ENCODE measurements around the gene SMCP. TPM values are rescaled to one million over a fixed set of nuclear protein-coding genes. Genes with fewer than 3 reads are reported as not detected.

The SMCP gene
- total and polyA plus RNA-seq, 2 experiments from 2014 or later, result not detected

GRCh38 chr1:152866321-152866720 lies 11.8 kb upstream of the SMCP start:
- Mint-ChIP-seq H3K9me3 (no peaks in the 10 kb centered on the region), H3K27me3 (ENCODE audit: insufficient read depth, low read depth, poor library complexity) (no peaks in the 10 kb centered on the region), H3K4me3 (no peak overlapping the region), H3K4me1 (peaks cover 3% of the 10 kb centered on the region; the same call in 1 of the 3 replicates), H3K27ac (no peak overlapping the region), H3K36me3 (ENCODE audit: low read depth) (no peaks in the 10 kb centered on the region)
- TF ChIP-seq JUNB (IDR thresholded peaks at IDR 0.05; ENCODE audit: unreplicated experiment) (no peak), NANOG (IDR thresholded peaks at IDR 0.05; ENCODE audit: borderline replicate concordance) (no peak), POLR2AphosphoS5 (IDR thresholded peaks at IDR 0.05; ENCODE audit: low read depth) (no peak), ETS1 (IDR thresholded peaks at IDR 0.05) (no peak)
- H3F3A ChIP-seq (replicated peaks; ENCODE audit: low read depth), result no peaks in the 10 kb centered on the region
- no peak overlapping the region for H3K4me2 ChIP-seq
- H3K4me1 ChIP-seq (ENCODE audit: insufficient read depth), result no peaks in the 10 kb centered on the region
- H2AFZ ChIP-seq, result no peak overlapping the region
- no peaks in the 10 kb centered on the region for H3K36me3 ChIP-seq (ENCODE audit: insufficient read depth)
- H3K9me2 ChIP-seq (ENCODE audit: insufficient read depth), result peaks cover 8% of the 10 kb centered on the region; the same call in 1 of the 2 replicates
- H3K27ac ChIP-seq (ENCODE audit: low read depth), result no peak overlapping the region
- H3K27me3 ChIP-seq (ENCODE audit: insufficient read depth), result no peaks in the 10 kb centered on the region
- no peaks in the 10 kb centered on the region for H4K20me1 ChIP-seq (replicated peaks; ENCODE audit: insufficient read depth)
- no peak for ATAC-seq
- DNase-seq (ENCODE audit: low spot score), result no peak
- no peaks in the 10 kb centered on the region for H3K79me2 ChIP-seq (replicated peaks; ENCODE audit: insufficient read depth)
- H3K4me3 ChIP-seq, result no peak overlapping the region

GRCh38 chr1:152869808-152870419 lies 8.2 kb upstream of the SMCP start:
- ATAC-seq, result peak; percentile 84

More at GRCh38 chr1:152869808-152870419, 8.2 kb upstream of the SMCP start:
- H2AFZ ChIP-seq, result peak overlapping the region; percentile 61; the same call in 1 of the 2 replicates
- TF ChIP-seq NANOG (IDR thresholded peaks at IDR 0.05; ENCODE audit: borderline replicate concordance) (no peak), CTCF (conservative IDR thresholded peaks at IDR 0.05; ENCODE audit: low read depth in 2 of 2) (peak; percentile 73 to 86)
- Mint-ChIP-seq H3K4me3 (no peak overlapping the region), H3K4me1 (no peaks in the 10 kb centered on the region), H3K27me3 (ENCODE audit: insufficient read depth, low read depth, poor library complexity) (no peaks in the 10 kb centered on the region), H3K36me3 (ENCODE audit: low read depth) (no peaks in the 10 kb centered on the region), H3K9me3 (no peaks in the 10 kb centered on the region), H3K27ac (no peak overlapping the region)
- no peaks in the 10 kb centered on the region for H3K36me3 ChIP-seq (ENCODE audit: insufficient read depth)
- H3F3A ChIP-seq (replicated peaks; ENCODE audit: low read depth), result no peaks in the 10 kb centered on the region
- H3K4me2 ChIP-seq, result no peak overlapping the region
- no peaks in the 10 kb centered on the region for H3K4me1 ChIP-seq (ENCODE audit: insufficient read depth)
- no peaks in the 10 kb centered on the region for H3K27me3 ChIP-seq (ENCODE audit: insufficient read depth)
- H3K9me2 ChIP-seq (ENCODE audit: insufficient read depth), result no peaks in the 10 kb centered on the region
- no peaks in the 10 kb centered on the region for H4K20me1 ChIP-seq (replicated peaks; ENCODE audit: insufficient read depth)
- no peak overlapping the region for H3K27ac ChIP-seq (ENCODE audit: low read depth)
- no peaks in the 10 kb centered on the region for H3K79me2 ChIP-seq (replicated peaks; ENCODE audit: insufficient read depth)
- peak; percentile 88 for DNase-seq (ENCODE audit: low spot score)
- H3K4me3 ChIP-seq, result no peak overlapping the region
